GM19043 (cell line): Measurements from ENCODE around the gene ZCCHC14.
A peak's percentile ranks its signal among the peaks of the same experiment; 100 is the strongest.

ENCODE experiments used
- ATAC-seq: cut with Tn5 transposase; IDR thresholded peaks from one replicate; pipeline ENCODE4 v1.9.1; 2021; ENCODE audit warnings: low read depth; ENCODE audit not compliant: unreplicated experiment

Gene ZCCHC14

DNA sequence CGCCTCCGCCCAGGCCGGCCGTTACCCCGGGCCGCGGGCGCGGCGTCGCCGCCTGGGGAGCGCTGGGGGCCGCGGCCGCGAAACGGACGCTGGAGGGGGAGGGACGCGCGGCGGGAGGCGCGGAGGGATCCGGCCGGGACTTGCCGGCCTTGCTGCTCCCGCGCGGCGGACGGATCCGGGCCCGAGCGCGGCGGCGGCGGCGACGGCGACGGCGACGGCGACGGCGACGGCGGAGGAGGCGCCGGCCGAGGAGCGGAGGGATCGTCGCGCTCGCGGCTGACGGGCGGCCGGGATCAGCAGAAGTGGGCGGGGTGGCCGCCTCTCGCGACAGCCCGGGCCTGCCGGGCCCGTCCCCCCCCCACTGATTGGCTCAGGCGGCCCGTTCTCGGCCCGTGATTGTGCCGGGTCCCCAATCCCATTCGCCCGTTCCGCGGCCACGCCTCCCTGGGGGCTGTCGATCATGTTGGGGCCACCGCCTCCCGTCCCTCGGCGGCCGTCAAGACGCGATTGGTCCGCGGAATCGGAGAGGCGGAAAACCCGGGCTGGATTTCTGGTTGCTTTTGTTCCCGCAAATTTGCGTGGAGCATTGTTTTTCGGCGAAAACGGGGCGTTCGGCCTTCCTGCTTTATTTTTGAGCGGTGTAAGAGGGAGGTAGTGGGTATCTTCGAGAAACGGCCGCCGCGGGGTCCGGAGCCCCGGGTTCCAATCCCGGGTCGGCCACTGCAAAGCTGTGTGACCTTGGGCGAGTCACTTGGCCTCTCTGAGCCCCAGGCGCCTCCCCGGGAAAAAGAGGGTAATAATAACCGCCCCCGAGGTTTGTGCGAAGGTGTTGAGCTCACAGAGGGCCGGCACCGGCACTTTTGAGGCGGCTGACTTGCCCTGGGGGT is at the start of gene ZCCHC14:
ZCCHC14 (minus strand) TSS at position 304 of the 887 bp plus-strand sequence. CDS start 786 bp downstream, outside the sequence.
- peak; percentile 90 for ATAC-seq

DNA sequence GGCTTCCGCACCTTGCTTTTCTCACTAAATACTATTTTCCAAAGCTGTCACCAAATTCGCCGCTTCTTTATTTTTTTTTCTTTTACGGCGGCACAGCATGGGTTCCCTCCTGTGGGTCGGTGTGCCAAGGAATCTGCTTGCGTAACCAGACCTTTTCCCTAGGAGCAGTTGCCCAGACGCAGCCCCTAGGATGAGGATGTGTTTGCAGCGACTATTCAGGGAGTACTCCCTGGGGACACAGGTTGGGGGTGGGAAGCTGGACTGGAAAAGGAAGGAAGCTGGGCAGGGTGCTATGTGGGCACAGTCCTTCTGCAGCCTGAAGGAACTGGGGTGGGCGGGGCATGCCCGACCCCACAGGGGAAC is 49.0 kb upstream of the ZCCHC14 start:
- ATAC-seq = no peak

DNA sequence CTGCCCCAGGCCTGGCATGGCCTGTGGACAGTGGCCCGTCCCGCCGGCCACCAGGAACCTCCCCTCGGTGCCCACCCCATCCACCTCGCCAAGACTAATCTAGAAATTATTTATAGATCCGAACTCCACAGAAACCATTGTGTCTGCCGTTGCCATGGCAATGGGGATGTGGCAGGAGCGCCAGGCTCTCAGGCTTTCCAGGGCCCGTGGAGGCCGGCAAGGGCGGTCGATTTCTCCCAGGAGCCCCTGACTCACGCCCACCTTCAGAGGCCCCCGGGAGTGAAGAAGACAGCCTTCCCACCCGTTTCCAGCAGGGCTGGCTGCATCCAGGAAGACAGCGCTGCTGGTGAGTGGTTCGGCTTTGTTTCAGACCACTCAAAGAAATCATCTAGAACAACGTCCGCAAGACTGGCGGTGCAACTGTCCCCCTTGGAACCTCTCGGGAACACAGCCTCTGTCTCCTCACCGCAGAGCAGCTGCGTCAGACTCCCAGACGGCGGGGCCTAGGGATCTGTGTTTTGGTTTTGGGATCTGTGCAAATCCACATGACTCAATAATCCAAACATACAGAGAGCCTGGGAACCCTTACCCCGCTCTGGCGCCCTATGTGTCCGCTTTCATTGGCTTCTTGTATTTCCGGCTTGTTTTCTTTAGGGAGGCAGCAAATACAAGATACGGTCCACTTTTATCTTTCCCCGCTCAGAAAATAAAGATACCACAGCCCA is 48.5 kb upstream of the ZCCHC14 start:
- no peak for ATAC-seq

DNA sequence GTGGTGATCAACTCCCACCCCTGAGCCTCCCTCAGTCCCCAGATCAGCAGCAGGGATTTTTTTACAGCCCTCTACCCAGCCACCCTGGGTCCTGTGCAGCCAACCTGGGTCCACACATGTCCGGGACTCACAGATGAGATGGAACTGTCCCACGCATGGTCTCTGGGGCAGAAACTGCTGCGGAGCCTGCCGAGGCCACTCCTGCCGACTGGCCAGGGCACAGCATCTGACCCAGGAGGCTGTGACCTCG is 48.0 kb upstream of the ZCCHC14 start:
- ATAC-seq = no peak

DNA sequence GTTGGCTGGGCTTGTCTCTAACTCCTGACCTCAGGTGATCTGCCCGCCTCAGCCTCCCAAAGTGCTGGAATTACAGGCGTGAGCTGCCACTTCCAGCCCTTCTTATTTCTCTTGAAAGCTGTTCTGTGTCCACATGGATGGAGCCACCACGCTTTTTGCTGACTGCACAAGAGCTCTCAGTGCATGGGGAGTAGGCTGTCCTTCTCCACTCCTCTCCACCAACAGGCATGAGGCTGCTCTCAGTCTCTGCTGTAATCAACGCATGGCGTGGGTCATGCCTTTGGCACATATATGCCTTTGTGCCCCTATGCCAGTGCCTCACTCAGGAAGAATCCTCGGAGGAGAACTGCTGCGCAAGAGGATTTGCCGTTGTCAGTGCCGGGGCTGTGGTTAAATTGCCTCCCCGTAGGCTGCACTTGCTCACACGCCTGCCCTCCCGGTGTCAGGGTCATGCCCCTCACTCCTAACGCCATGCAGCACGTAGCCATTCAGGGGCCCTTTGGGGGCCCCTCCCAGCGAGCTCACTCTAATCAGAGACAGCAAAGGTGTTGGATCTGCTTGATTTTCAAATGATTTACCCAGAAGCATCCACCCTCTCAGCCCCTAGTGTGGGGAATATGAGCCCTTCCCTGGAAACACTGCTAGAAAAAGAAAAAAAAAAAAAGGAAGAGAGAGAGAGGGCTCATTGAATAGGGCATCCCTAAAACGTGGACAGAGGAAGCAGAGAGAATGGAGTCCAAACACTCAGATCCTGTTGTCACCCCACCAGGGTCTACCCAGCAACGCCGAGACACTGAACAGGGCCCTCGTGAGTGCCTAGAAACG is 47.5 kb upstream of the ZCCHC14 start:
- no peak for ATAC-seq

DNA sequence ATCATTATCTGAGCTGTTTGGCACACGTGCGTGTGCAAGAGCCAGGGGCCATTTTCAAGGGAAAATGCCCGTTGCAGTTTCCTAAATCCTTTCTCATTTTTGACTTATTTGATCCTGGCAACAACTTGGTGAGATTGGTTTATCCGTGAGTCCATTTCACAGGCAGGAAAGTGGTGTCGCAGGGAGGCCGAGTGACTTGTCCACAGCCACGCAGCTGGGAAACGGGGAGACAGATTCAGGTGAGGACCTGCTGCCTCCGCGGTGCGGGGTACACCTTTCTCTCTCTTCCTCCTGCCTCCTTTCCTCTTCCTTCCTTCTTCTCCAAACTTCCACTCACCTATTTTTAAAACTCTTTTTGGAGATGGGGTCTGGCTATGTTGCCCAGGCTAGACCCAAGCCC is 46.3 kb upstream of the ZCCHC14 start:
- no peak for ATAC-seq

DNA sequence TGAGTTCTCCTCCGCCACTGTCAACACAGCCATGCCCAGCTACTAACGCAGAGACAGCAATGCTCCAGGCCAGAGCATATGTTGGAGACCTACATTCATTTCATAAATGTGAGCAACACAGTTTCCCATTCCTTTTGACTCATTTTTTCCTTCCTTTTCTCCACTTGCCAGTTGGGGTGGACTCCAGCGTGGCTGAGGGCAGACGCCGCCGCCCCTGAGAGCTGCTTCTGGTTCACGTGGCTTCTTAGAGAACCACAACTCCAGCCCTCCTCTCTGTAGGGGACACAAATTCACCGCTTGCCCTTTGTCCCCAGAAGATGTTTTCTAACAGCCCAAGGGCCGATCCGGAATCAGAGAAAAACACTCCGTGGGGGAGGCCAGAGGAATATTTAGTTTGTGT is 45.8 kb upstream of the ZCCHC14 start:
- ATAC-seq = no peak

DNA sequence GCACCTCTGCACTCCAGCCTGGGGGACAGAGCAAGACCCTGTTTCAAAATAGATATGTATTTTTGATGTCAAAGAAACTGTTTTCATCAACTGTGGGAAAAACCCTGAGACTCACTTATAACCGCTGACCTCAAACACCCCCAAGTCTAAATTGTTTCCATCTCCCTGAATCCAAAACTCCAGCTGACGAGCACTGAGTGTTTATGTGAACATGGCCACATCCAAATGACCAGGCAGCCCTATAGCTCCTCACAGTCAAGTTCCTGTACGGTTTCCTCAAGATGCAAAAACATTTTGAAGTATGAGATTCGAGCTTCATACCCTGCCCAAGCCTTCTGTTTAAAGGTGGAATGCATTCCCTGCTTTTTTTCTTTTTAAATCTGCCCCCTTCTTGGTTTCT is 45.3 kb upstream of the ZCCHC14 start:
- no peak for ATAC-seq

DNA sequence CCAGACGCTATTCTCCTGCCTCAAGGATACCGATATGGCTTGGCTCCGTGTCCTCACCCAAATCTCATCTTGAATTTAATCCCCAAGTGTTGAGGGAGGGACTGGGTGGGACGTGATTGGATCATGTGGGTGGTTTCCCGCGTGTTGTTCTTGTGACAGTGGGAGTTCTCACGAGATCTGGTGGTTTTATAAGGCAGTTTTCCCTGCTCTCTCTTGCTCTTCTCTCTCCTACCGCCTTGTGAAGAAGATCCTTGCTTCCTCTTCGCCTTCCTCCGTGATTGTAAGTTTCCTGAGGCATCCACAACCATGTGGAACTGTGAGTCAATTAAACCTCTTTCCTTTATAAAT is 43.9 kb upstream of the ZCCHC14 start:
- ATAC-seq = no peak

DNA sequence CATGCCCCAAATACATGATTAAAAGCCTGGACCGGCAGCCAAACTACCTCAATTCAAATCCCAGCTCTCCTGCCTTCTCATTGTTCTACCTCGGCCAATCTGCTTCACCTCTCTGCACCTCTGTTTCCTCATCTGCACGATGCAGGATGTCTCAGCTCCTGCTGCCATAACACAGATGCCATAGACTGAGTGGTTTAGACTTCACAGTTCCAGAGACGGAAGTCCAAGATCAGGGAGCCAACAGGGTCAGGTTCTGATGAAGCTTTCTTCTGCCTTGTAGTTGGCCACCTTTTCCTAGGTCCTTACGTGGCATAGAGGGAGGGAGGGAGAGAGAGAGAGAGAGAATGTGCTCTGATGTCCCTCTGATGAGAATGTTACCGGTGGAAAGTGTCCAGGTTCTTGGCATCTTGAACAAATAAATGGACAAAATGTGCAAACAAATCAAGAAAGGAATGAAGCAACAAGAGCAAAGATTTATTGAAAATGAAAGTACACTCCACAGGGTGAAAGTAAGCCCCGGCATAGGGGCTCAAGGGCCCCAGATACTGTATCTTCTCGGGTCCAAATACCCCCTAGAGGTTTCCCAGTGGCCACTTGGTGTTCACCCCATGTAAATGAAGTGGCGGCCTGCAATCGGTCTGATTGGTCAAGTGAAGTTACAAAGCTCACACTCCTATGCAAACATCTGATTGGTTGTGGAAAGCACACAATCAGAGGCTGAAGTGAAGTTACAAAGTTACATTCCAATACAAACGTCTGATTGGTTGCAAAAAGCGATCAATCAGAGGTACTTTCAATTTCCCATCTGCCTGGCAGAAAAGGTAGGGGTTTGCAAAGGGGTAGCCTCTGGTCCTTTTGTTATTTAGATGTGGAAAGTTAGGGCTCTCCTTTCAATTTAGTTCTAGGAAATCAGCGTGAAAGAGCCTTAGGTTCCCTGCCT is 43.3 kb upstream of the ZCCHC14 start:
- ATAC-seq = no peak

DNA sequence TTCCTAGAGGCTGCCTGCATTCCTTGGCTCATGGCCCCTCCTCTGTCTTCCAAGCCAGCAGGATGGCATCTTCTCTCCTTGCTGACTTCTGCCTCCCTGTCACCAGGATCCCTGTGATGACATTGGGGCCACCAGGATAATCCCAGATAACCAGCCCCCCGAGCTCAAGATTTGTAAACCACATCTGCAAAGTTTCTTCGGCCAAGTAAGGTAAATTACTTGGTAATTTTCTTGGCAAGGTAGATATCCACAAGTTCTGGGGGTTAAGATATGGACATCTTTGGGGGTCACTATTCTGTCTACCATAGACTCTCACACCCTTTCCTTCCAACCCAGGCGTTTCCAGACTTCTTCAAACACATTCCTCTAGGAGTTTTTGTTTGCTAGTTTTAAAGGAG is 42.6 kb upstream of the ZCCHC14 start:
- no peak for ATAC-seq

DNA sequence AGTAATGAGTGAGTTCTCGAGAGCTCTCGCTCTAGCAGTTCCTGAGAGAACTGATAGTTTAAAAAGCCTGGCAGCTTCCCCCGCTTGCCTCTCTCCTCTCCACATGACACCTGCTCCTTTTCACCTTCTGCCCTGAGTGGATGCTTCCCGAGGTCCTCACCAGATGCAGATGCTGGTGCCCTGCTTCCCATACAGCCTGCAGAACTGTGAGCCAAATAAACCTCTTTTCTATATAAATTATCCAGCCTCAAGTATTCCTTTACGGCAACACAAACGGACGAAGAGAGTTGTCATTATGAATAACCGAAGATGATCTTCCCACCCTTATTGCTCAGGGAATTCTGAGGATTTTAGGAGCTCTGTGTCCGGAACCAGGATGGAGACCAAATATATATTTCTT is 41.9 kb upstream of the ZCCHC14 start:
- no peak for ATAC-seq

DNA sequence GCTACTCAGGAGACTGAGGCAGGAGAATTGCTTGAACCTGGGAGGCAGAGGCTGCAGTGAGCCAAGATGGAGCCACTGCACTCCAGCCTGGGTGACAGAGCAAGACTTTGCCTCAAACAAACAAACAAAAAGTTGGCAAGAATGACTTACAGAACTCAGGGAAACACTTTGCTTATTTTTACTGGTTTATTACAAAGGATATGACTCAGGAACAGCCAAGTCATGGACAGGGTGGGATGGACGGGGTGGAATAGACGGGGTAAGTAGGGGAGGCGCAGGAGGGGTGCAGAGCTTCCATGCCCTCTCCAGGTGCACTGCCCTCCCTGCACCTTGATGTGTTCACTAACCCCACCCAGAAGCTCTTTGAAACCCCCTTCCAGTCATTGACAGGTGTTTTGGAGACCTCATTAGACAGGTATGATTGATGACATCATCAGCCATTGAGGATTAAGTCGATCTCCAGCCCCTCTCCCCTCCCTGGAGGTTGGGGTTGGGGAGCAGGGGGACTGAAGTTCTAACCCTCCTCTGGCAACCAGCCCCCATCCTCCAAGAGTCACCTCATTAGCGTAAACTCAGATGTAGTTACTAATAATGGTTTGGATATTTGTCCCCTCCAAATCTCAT is 41.3 kb upstream of the ZCCHC14 start:
- no peak for ATAC-seq

DNA sequence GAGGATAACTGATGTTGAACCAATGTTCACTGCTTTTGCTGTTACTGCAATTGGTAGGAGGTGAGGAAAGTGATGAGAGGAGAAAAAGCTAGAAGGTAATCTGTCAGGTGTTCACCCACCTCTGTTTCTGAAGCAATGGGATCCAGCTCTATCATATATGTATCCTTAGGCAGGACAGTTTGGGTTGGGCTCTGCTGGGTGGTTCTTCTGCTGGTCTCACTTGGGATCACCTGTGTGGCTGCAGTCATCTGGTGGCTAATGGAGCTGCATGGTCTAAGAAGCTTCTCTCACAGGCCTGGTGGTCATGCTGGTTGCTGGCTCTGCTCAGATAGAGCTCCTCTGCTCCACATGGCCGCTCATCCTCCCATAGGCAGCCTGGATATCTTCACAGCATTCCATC is 40.2 kb upstream of the ZCCHC14 start:
- ATAC-seq = no peak

DNA sequence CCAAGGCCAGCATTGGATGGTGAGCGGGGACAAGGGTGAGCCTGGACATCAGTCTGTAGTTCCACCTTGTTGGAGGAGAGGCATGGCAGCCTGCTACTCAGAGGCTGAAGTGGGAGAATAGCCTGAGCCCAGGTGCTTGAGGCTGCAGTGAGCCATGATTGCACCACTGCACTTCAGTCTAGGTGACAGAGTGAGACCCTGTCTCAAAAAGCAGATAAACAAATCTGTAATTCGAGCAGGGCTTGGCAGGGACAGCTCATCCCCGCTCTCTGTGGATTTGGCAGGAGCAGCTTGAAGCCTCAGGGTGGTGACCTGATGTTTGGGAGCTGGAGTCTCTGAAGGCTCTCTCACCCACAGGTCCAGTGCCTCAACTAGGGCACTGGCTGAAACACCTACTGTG is 38.6 kb upstream of the ZCCHC14 start:
- ATAC-seq = no peak

DNA sequence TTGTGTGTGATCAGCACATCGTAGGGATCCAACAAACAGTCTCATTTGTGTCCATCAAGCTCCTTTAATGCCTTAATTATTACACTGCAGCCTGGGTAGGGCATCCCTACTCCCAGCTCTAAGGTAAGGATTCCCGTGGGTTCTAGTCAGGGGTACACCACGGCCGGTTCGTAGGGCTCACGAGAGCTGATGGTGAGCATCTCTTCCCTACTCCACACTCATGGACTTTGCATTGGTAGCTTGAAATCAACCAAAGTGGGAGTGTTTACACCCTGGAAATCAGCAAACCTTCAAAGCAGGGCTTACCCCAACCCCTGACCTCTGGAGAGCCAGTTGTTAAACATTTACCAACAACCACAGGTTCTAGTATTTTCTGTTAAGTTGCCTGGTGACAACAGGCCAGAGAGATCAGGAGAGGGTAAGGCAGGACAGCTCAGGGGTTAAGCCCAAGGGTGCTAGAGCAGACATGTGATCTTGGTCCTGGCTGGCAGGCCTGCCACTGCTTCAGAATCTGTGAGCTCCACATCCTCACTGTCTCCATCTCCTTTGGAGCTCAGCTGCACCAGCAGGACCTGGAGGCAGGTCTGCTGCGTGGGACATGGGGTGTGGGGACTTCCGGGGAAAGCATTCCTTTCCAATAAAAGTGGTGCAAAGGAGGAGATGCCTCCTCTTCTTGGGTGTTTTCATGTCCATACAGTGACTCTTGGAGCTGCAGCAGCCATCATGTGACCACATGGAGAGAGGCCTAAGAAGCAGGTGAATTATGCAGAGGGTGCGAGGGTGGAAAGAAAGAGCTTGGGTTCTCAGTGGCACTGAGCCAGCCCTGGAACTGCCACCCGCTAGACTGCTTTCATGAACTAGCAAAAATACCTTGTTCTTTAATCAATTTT is 36.1 kb upstream of the ZCCHC14 start:
- no peak for ATAC-seq

DNA sequence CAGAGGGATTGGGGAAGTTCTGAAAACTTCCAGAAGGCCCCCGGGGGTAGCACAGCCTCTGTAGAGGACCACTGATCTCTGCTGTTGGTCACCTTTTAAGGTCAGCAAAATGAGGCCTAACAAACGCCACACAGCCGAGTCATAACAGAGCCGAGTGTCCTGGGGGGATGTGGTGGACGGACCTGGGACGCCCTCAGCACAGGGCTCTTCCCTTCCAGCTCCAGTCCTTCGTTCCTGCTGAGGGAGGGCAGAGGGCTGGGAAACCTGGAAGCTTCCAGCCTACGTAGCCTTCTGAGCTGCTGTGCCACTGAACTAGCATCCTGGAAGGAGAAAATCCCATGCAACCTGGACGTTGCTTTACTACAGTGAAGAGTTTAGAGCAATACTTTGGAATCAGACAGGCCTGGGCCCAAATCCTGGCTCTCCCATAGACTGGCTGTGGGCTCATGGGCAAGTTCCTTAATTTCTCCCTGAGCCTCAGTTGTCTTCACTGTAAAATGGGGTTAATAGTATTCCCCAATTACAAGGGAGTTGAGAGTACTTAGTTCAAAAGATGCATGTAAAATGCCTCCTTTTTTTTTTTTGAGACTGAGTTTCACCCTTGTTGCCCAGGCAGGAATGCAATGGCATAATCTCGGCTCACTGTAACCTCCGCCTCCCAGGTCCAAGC is 34.4 kb upstream of the ZCCHC14 start:
- no peak for ATAC-seq

DNA sequence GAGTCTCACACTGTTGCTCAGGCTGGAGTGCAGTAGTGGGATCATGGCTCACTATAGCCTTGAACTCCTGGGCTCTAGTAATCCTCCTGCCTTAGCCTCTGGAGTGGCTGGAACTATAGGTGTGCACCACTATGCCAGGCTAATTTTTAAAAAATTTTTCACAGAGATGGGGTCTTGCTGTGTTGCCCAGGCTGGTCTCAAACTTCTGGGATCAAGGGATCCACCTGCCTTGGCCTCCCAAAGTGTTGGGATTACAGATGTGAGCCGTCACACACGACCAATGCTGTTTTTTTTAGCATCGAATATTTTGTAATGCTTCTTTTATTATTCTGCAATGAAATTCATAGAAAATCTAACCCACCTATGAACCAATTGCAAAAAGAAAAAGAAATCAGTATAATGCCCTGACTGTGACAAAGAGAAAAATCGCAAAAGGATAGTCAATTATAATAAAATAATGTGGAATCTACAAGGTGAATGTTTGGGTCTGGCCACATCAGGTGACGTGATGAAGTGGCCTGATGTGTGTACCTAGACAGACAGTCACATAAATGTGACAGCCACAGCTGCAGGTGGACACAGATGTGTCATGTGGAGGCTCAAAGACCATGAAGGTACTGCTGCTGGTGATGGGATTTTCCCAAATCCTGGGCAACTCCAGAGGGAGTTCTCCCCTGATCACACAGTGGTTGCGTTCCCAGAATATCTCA is 33.6 kb upstream of the ZCCHC14 start:
- ATAC-seq = no peak
